ENCODE measurements around the gene DLK1. TPM values are rescaled to one million over a fixed set of nuclear protein-coding genes. Genes with fewer than 3 reads are reported as not detected.

The DLK1 gene
- polyA plus RNA-seq, 1 donor (not counting 4 experiments of a cell fraction or from before 2014, with no cell fraction given) = not detected

GRCh38 chr14:100749967-100750597 is 23.4 kb downstream of the DLK1 start:
- H4K20me1 ChIP-seq (ENCODE audit: control insufficient read depth, extremely low read depth, insufficient read depth, low read length) = no peaks in the 10 kb centered on the region
- no peak overlapping the region for H2AFZ ChIP-seq (ENCODE audit: control insufficient read depth, low read length)
- TF ChIP-seq CTCF (optimal IDR thresholded peaks at IDR 0.05 in 1 of 3, IDR thresholded peaks at IDR 0.05 in 1 of 3, conservative IDR thresholded peaks at IDR 0.05 in 1 of 3; ENCODE audit: extremely low read depth in 1 of 3, insufficient read depth in 2 of 3, low read length in 3 of 3) = no peak
- no peak for TF ChIP-seq EZH2 (IDR thresholded peaks at IDR 0.05; ENCODE audit: low read length)
- DNase-seq (ENCODE audit: low read depth, low spot score) (no peak), FAIRE-seq (no peak)
- H3K9me1 ChIP-seq (ENCODE audit: control insufficient read depth, extremely low read depth, insufficient read depth, low read length) = no peaks in the 10 kb centered on the region
- no peaks in the 10 kb centered on the region for H3K79me2 ChIP-seq (ENCODE audit: control insufficient read depth, insufficient read depth, low read length)
- no peak overlapping the region for H3K4me3 ChIP-seq (ENCODE audit: control insufficient read depth in 2 of 3, extremely low read depth in 1 of 3, insufficient read depth in 2 of 3, low read depth in 1 of 3, low read length in 3 of 3)
- no peaks in the 10 kb centered on the region for H3K27me3 ChIP-seq (ENCODE audit: control insufficient read depth, extremely low read depth, insufficient read depth, low read length)
- peaks cover 12% of the 10 kb centered on the region for H3K4me1 ChIP-seq (ENCODE audit: control insufficient read depth, extremely low read depth, insufficient read depth, low read length)
- no peak overlapping the region for H3K4me2 ChIP-seq (ENCODE audit: control insufficient read depth, extremely low read depth, insufficient read depth, low read depth, low read length)
- no peak overlapping the region for H3K9ac ChIP-seq (ENCODE audit: control insufficient read depth, extremely low read depth, insufficient read depth, low read length)
- H3K36me3 ChIP-seq (ENCODE audit: control insufficient read depth in 2 of 2, extremely low read depth in 1 of 2, insufficient read depth in 2 of 2, low read length in 2 of 2) = no peaks in the 10 kb centered on the region
- H3K27ac ChIP-seq (ENCODE audit: control insufficient read depth, insufficient read depth, low read length) = no peak overlapping the region
- no peaks in the 10 kb centered on the region for H3K9me3 ChIP-seq (ENCODE audit: control insufficient read depth, low read depth, low read length)
- dilution Hi-C loops (cut with MboI; ENCODE audit: extremely low pct_ligation_motif_present, low sequenced_read_pairs) = no loop called here

- no peak overlapping the region for H3K4me2 ChIP-seq (ENCODE audit: control insufficient read depth, extremely low read depth, insufficient read depth, low read depth, low read length)
- dilution Hi-C loops (cut with MboI; ENCODE audit: extremely low pct_ligation_motif_present, low sequenced_read_pairs) = no loop called here
- H2AFZ ChIP-seq (ENCODE audit: control insufficient read depth, low read length) = no peak overlapping the region
- H3K27ac ChIP-seq (ENCODE audit: control insufficient read depth, insufficient read depth, low read length) = no peak overlapping the region
- no peaks in the 10 kb centered on the region for H3K9me1 ChIP-seq (ENCODE audit: control insufficient read depth, extremely low read depth, insufficient read depth, low read length)
- no peak for FAIRE-seq
- H3K9ac ChIP-seq (ENCODE audit: control insufficient read depth, extremely low read depth, insufficient read depth, low read length) = no peak overlapping the region
- H3K4me3 ChIP-seq (ENCODE audit: control insufficient read depth in 2 of 3, extremely low read depth in 1 of 3, insufficient read depth in 2 of 3, low read depth in 1 of 3, low read length in 3 of 3) = no peak overlapping the region
- H3K4me1 ChIP-seq (ENCODE audit: control insufficient read depth, extremely low read depth, insufficient read depth, low read length) = peaks cover 17% of the 10 kb centered on the region
- no peaks in the 10 kb centered on the region for H3K27me3 ChIP-seq (ENCODE audit: control insufficient read depth, extremely low read depth, insufficient read depth, low read length)
- no peaks in the 10 kb centered on the region for H3K36me3 ChIP-seq (ENCODE audit: control insufficient read depth in 2 of 2, extremely low read depth in 1 of 2, insufficient read depth in 2 of 2, low read length in 2 of 2)
- DNase-seq (ENCODE audit: low read depth, low spot score) = no peak
- no peaks in the 10 kb centered on the region for H3K79me2 ChIP-seq (ENCODE audit: control insufficient read depth, insufficient read depth, low read length)
- H4K20me1 ChIP-seq (ENCODE audit: control insufficient read depth, extremely low read depth, insufficient read depth, low read length) = no peaks in the 10 kb centered on the region
- TF ChIP-seq EZH2 (IDR thresholded peaks at IDR 0.05; ENCODE audit: low read length) (no peak), CTCF (optimal IDR thresholded peaks at IDR 0.05 in 1 of 3, IDR thresholded peaks at IDR 0.05 in 1 of 3, conservative IDR thresholded peaks at IDR 0.05 in 1 of 3; ENCODE audit: extremely low read depth in 1 of 3, insufficient read depth in 2 of 3, low read length in 3 of 3) (no peak)
- H3K9me3 ChIP-seq (ENCODE audit: control insufficient read depth, low read depth, low read length) = no peaks in the 10 kb centered on the region
Measured at GRCh38 chr14:100750762-100751699, 24.3 kb downstream of the DLK1 start.
